Calu3 (cell line): ENCODE results near the gene DLGAP1. TPM values are rescaled to one million over a fixed set of nuclear protein-coding genes. Genes with fewer than 3 reads are reported as not detected.

Source experiments
- BruUV-seq: library from RNA; stranded (reverse); fragments of 400-500 nt; replicated peaks from 2 replicates; lab custom pipeline; 2021; lab: Mats Ljungman, UMichigan
- CTCF ChIA-PET: fragments of 300-600 bp; sonication (Branson Sonifier 250); formaldehyde crosslinking; loops from one replicate; lab custom pipeline; 2022; ENCODE audit warnings: antibody characterized with exemption; lab: Charles Lee
- DNase-seq: peaks from one replicate; pipeline ENCODE4 v3.0.0; 2022
- H3K27ac Mint-ChIP-seq: one replicate; pipeline ENCODE4 v1.8.0; 2022; ENCODE audit warnings: mixed read lengths; ENCODE audit not compliant: unreplicated experiment
- H3K27me3 Mint-ChIP-seq: one replicate; pipeline ENCODE4 v1.8.0; 2022; ENCODE audit warnings: mixed read lengths; ENCODE audit not compliant: unreplicated experiment
- H3K36me3 Mint-ChIP-seq: one replicate; pipeline ENCODE4 v1.8.0; 2022; ENCODE audit warnings: mild to moderate bottlenecking, moderate library complexity, mixed read lengths; ENCODE audit not compliant: insufficient read depth, unreplicated experiment
- H3K4me1 Mint-ChIP-seq: one replicate; pipeline ENCODE4 v1.8.0; 2022; ENCODE audit warnings: mild to moderate bottlenecking, low read depth, mixed read lengths; ENCODE audit not compliant: unreplicated experiment
- H3K4me3 Mint-ChIP-seq: one replicate; pipeline ENCODE4 v1.8.0; 2022; ENCODE audit warnings: mild to moderate bottlenecking, low read depth, moderate library complexity, mixed read lengths; ENCODE audit not compliant: unreplicated experiment
- H3K9me3 Mint-ChIP-seq: one replicate; pipeline ENCODE4 v1.8.0; 2022; ENCODE audit warnings: low read depth, mixed read lengths; ENCODE audit not compliant: unreplicated experiment
- CTCF ChIP-seq: fragments of 200-600 bp; IDR thresholded peaks from one replicate; pipeline ENCODE4 v1.8.0; 2022; ENCODE audit warnings: antibody characterized with exemption; ENCODE audit not compliant: unreplicated experiment
- intact Hi-C: fragments of 100-400 bp; cut with micrococcal nuclease; formaldehyde crosslinking; loops from one replicate; pipeline ENCODE4 v1.10.0; 2022; ENCODE audit not compliant: unreplicated experiment
- total RNA-seq: library from RNA; stranded (reverse); gene quantifications from 2 replicates; pipeline ENCODE4 v1.2.3, GENCODE V29; 2022

The DLGAP1 gene
- total RNA-seq, 1 experiment from 2014 or later = 9.0 TPM

GRCh38 chr18:3794537-3795348 is 660.4 kb downstream of the DLGAP1 start:
- intact Hi-C loops = loop anchor here (2.0 kb wide), 1 partner anchor 22 kb away; no protein-coding TSS in a partner anchor
- CTCF ChIA-PET = interaction anchor here (0.5 to 1.9 kb wide), 11 partner anchors 20 to 308 kb away, joined by 3 to 14 read pairs (median 3); no protein-coding TSS in a partner anchor
- peak overlapping the region; percentile 9 for H3K27ac Mint-ChIP-seq

GRCh38 chr18:3793545-3793944 is 661.6 kb downstream of the DLGAP1 start:
- CTCF ChIA-PET = interaction anchor here (1.2 kb wide), 1 partner anchor 23 kb away, joined by 7 read pairs; no protein-coding TSS in a partner anchor

More at GRCh38 chr18:3794537-3795348, 660.4 kb downstream of the DLGAP1 start:
- DNase-seq = peak; percentile 75
- H3K4me1 Mint-ChIP-seq = peaks cover 41% of the 10 kb centered on the region
- no peak for TF ChIP-seq CTCF
- H3K4me3 Mint-ChIP-seq = peak overlapping the region; percentile 6
- BruUV-seq = TSS peak; percentile 75
- H3K36me3 Mint-ChIP-seq = no peaks in the 10 kb centered on the region
- no peaks in the 10 kb centered on the region for H3K27me3 Mint-ChIP-seq
- no peaks in the 10 kb centered on the region for H3K9me3 Mint-ChIP-seq

GRCh38 chr18:3793111-3793510 is 662.0 kb downstream of the DLGAP1 start:
- Mint-ChIP-seq H3K27ac (peak overlapping the region; percentile 9), H3K4me1 (peaks cover 50% of the 10 kb centered on the region), H3K9me3 (no peaks in the 10 kb centered on the region), H3K27me3 (no peaks in the 10 kb centered on the region), H3K4me3 (no peak overlapping the region), H3K36me3 (no peaks in the 10 kb centered on the region)
- no peak for DNase-seq
- TF ChIP-seq CTCF = no peak
- CTCF ChIA-PET = no interaction called here
- BruUV-seq = no TSS peak
- intact Hi-C loops = no loop called here

More at GRCh38 chr18:3793545-3793944, 661.6 kb downstream of the DLGAP1 start:
- Mint-ChIP-seq H3K4me3 (no peak overlapping the region), H3K27me3 (no peaks in the 10 kb centered on the region), H3K4me1 (peaks cover 51% of the 10 kb centered on the region), H3K36me3 (no peaks in the 10 kb centered on the region), H3K9me3 (no peaks in the 10 kb centered on the region), H3K27ac (peak overlapping the region; percentile 9)
- no peak for DNase-seq
- TF ChIP-seq CTCF = no peak
- intact Hi-C loops = no loop called here
- BruUV-seq = no TSS peak

- Mint-ChIP-seq H3K4me3 (no peak overlapping the region), H3K36me3 (peaks cover 2% of the 10 kb centered on the region), H3K27ac (no peak overlapping the region), H3K27me3 (no peaks in the 10 kb centered on the region), H3K4me1 (peaks cover 50% of the 10 kb centered on the region), H3K9me3 (no peaks in the 10 kb centered on the region)
- intact Hi-C loops = no loop called here
- CTCF ChIA-PET = no interaction called here
- DNase-seq = no peak
- no TSS peak for BruUV-seq
- TF ChIP-seq CTCF = no peak
Measured at GRCh38 chr18:3792711-3793110, 662.4 kb downstream of the DLGAP1 start.
